Germinal center (tissue), 1 donor: Measurements from ENCODE around the gene CREB3L1.
"Not testable (repeated sequence)": the region's sequence is repeated elsewhere in the genome, so short reads cannot be mapped to it uniquely, and the experiment has no call there.

Experiments
- DNase-seq: peaks from one replicate; pipeline ENCODE4 v3.0.0; 2012; ENCODE audit warnings: mixed read lengths, low spot score

Gene CREB3L1

DNA sequence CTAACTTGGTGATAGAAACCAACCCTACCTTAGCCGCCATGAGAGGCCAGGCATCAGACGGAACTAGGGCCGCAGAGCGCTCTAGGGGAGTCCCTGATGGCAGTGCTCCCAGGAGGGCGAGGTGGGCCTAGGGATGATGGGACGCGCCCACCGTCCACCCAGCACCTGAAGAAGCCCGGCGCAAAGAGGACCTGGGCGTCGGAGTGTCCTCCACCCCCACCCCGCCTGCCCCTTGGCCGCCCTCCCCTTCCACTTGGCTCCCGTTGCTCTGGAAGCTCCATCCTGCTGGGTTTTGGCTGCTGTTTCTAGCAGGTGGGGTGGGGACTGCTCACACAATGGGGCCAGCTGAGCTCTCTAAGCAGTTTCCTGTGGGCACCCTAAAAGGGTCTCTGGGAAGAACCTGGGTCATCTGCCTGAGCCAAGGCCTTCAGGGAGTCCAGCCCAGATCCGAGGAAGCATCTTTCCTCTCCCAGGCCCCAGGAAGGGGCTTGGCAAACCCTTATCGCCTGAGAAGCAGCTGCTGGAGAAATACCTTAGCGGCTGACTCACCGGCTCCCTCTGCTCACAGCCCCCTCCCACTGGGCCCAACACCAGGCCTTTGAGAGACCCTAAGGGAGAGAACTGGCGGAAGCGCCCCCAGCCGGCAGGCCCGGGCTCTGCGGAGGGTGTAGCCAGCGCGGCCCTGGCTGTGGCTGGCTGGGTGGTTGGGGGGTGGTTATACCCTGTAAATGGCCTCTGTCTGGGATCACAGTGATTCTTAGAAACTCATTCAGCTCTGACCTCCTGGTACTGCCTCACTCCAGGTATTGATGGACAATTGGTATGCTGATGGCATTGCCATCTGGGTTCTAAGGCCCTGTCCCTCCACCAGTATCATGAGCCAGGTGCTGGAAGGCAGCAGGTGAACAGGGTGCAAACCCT, 19.3 kb downstream of the CREB3L1 start:
- no peak for DNase-seq

DNA sequence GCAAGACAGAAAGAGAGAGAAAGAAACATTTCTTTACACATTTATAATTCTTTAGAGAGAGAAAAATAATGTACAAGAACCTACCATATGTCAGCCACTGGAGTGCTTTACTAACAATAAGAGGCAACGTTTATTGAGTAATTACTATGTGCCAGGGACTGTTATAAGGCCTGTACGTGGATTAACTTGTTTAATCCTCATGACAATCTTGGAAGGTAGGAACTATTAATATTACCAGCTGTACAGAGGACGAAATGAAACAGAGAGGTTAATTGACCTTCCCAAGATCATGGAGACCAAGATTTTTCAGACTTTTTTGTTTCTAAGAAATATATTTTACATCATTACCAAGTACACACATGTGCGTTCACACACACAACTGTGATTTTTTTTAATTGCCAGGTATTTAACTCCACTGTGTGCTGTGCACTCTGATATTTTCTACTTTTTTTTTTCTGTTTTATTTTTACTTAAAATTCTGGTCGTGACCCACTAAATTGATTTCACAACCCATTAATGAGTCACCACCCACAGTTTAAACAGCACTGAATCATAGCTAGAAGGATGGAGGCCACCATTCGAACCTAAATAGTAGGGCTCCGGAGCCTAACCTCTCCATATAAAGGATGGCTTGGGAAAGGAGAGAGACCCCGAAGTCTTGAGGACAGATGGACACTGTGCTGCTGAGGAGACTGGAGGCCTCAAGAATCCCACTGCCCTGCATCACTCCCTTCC, 21.4 kb downstream of the CREB3L1 start:
- no peak for DNase-seq

DNA sequence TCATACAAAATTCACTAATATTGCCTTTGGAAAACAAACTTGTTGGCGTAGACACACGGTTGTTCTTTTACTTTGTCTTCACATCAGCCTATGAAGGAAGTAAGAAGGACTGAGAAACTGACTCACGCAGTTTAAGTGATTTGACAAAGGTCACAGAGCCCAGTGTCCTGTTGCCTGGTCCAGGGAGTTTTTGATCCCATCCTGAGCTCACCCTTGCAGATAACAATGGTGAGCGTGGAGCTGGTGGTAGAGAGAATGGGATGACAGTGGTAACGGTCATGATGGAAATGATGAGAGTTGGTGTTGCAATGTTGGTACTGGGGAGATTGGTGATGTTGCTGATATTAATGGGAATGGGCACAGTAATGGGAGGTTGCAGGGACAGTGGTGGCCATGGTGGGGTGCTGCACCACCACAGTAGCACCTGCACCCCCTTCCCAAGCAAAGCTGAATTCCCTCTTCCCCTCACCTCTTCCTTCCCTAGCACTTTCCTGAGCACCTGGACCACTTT, 22.0 kb downstream of the CREB3L1 start:
- no peak for DNase-seq

DNA sequence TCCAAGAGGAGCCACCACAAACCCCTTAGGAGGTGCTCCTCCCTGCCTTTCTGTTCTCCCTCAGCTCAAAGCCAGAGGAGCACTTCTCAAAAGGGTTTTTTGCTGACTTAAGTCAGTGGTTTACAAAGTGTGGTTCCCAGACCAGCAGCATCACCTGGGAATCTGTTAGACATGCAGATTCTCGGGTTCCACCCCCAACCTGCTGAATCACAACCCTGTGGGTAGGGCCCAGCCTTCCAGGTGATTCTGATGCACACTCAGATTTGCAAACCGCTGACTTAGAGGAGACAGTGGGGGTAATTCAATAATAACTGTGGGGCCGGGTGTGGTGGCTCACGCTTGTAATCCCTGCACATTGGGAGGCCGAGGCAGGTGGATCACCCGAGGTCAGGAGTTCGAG, 22.8 kb downstream of the CREB3L1 start:
- DNase-seq: no peak

- DNase-seq: peak; percentile 68
Measured at GRCh38 chr11:46302866-46303265, 25.4 kb downstream of the CREB3L1 start.

DNA sequence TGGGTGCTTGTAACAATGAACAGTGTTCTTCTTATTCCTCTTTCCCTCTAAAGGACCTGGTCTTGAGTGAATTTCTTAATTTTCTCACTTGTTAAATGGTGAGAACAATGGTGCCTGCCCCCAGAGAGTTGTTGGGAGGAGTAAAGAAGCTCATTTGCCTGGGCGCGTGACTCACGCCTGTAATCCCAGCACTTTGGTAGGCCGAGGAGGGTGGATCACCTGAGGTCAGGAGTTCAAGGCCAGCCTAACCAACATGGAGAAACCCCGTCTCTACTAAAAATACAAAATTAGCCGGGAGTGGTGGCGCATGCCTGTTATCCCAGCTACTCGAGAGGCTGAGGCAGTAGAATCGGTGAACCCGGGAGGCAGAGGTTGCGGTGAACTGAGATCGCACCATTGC, 26.6 kb downstream of the CREB3L1 start:
- DNase-seq: not testable (repeated sequence)

DNA sequence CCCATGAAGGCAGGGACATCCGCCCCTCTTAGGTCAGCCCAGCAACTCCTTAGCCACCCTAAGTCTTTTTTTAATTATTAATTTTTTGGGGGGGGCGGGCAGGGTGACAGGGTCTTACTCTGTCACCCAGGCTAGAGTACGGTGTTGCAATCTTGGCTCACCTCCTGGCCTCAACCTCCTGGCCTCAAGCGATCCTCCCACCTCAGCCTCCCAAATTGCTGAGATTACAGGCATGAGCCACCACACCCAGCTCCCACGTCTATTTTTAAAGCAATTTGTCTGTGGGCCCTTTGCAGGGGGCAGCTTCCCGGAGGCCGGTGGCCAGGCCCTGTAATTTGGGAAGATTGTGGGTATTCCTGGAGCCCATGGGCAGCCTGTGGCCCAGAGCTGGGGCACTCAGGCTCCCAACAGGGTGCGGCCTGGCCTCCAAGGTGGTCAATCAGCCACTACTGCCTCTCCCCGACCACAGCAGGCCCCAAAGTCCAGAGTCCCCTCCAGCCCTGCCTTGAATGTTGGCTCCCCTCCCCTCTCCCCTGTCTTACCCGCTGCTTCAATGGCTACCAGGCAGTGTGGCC, 27.2 kb downstream of the CREB3L1 start:
- DNase-seq: no peak

DNA sequence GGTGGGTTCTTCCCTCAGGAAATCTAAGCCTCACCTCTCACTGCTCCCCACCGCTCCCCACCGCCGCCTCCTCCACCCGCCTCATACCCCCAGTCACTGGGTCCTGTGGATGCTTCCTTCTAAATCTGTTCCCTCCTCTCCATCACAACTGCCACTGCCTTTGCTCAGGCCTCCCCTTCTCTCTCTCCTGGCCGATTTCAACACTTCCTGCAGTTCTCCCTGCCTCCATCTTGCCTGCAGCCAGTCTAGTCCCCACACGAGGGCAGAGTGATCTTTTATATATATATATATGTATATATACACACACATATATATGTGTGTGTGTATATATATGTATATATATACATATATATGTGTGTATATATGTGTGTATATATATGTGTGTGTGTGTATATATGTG, 27.8 kb downstream of the CREB3L1 start:
- no peak for DNase-seq

DNA sequence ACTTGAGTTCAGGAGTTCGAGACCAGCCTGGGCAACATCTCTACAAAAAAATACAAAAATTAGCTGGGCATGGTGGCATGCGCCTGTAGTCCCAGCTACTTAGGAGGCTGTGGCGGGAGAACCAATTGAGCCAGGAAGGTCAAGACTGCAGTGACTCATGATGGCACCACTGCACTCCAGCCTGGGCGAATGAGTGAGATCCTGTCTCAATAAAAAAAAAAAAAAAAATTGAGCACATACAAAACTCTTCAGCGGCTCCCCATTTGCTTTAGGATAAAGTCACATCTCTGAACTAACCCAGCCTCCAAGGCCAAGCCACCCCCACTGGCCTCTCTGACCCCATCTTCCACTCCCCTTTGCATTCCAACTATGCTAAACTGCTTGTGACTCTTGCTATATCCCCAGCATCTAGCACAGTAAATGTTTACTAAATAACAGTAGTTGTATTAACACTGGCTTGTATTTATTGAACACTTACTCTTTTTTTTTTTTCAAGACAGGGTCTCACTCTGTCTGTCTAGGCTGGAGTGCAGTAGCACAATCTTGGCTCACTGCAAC, 28.9 kb downstream of the CREB3L1 start:
- DNase-seq: no peak

DNA sequence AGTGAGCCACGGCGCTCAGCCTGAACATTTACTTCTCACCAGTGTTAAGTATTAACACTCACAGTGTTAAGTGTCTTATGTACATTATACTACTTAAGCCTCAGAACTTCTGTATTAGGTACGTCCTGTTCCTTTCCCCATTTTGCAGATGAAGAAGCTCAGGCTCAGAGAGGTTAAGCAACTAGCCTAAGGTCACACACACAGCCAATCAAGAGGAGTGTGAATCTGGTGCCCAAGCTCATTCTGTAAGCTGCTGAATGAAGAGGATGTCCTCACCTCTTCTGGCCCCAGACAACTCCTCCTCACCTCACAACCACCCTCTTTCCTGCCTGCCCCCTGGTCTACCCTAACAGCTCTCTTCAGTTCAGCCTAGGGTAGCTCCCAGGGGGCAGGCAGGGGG, 29.9 kb downstream of the CREB3L1 start:
- no peak for DNase-seq

DNA sequence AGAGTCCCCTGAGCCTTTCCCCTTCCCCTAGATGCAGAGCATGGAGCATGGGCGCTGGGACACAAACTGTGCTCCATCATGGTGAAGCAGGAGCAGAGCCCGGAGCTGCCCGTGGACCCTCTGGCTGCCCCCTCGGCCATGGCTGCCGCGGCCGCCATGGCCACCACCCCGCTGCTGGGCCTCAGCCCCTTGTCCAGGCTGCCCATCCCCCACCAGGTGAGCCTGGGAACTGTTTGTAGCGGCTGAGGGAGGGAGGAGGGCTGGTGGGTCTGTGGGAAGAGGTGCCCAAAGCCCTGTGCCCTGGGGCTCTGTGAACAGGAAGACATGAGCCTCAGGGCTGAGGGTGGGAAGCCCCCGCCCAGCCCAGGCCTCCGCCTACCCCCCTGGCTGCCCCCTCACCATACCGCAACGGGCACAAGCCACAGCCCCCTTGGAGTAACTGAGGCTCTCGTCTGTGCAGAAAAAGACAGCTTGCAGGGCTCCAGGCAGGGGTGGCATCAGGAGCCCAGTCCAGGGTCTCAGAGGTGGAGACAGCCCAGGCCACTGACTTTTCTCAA, 30.4 kb downstream of the CREB3L1 start:
- no peak for DNase-seq

DNA sequence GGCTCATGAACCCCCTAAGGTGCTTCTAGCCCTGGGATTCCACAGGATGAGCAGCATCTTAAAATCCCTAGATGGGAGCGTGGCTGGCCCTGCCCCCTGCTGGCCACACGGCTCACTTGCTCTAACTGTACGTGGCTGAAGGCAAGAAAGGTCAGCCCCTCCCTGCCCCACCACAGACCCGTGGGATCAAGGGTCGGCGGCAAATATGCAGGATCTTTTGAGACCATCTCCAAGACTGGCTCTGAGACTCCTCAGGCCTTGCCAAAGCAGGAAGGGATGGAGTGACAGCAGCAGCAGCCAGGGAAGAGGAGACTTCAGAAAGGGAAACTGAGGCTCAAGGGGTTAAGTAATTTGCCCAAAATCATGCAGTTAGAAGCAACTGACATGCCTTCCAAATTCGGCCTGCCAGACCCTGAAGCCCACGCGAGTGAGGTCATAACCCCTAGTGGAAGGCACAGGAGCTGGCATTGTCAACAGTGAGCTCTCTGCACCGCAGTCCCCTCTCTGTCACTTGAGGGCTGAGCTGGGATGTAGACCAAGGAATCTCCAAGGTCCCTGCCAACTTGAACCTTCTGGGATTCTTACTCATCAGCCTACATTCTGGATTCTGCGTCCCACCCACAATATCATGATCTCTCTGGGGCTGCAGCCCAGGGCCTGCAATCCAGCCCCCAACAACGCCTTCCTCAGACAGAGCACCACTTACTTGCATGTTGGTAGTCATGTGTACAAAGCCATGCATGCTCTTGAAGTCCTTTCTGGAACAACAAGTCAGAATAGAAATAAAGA, 31.4 kb downstream of the CREB3L1 start:
- DNase-seq: peak; percentile 76

GRCh38 chr11:46309814-46310259, 32.4 kb downstream of the CREB3L1 start:
- DNase-seq: no peak

GRCh38 chr11:46315033-46315738, 37.7 kb downstream of the CREB3L1 start:
- DNase-seq: peak; percentile 86

DNA sequence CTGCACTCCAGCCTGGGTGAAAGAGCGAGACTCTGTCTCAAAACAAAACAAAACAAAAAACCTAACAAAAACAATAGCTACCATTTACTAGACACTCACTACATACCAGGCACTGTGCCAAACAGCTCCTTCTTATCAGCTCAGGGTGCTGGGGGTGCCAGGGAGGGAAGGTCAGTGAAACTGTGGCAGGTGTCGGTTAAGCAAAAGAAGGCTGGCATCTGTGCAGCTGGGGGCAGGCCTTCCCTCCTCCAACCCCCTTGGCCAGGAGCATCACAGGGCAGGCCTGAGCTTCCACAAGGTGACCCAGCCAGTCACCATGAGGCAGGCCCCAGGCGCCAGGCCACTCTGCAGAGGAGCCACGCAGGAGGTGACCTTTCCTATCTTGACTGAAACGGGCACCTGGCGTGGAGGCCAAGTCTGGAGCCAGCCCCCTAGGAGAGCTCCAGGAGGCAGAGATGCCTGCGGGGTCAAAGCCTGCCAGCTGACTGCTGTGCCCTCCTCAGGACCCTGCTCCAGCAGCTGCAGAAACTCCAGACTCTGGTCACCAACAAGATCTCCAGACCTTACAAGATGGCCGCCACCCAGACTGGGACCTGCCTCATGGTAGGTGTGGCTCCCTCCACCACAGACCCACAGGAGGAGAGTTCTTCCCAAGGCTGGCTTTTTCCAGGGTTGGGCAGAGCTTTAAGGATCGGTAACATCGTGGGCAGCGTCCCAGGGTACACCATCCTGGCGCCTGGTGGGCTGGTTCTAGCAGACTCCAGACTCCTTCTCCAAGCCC, 38.5 kb downstream of the CREB3L1 start:
- no peak for DNase-seq

DNA sequence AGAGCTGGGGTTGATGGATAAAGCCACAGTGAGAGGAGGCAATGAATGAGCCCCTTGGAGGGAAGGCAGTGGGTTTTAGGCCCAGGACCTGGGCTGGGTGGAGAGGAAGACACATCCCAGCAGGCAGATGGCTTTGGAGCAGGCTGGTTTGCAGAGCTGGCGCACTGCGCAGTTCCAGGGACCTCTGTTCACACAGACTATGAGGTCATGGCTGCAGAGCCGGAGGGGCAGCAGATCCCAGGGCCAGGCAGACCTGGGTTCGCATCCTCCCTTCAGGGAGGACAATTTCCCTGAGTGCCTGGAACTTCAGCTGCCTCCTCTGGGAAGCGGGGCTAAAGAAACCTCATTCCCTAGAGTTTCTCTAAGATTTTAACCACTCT, 41.6 kb downstream of the CREB3L1 start:
- no peak for DNase-seq

DNA sequence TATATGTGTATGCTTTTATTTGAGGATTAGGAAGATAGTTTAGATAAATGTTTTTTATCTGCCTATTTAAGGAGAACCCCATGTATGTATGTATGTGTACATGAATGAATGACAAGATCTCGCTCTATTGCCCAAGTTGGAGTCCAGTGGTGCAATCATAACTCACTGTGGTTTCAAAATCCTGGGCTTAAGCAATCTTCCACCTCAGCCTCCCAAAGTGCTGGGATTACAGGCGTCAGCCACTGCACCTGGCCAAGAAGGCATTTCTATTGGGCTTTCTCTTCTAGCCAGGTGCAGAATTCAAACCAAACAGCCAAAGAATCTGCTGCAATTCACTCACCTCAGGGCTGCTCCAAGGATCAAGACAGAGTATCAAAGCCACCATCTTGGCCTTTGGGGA, 44.3 kb downstream of the CREB3L1 start:
- no peak for DNase-seq

GRCh38 chr11:46322759-46323158, 45.3 kb downstream of the CREB3L1 start:
- no peak for DNase-seq

- DNase-seq: no peak
Measured at GRCh38 chr11:46326813-46327416, 49.5 kb downstream of the CREB3L1 start.
